Daoy (cell line): Measurements from ENCODE around the gene LRRTM4. TPM values are rescaled to one million over a fixed set of nuclear protein-coding genes. Genes with fewer than 3 reads are reported as not detected.
"Not testable (repeated sequence)": the region's sequence is repeated elsewhere in the genome, so short reads cannot be mapped to it uniquely, and the experiment has no call there.

Experiments used
- DNase-seq: peaks from one replicate; pipeline ENCODE4 v3.0.0-alpha.2; 2015; ENCODE audit warnings: low read depth
- total RNA-seq: library from RNA; depleted of rRNA; stranded (reverse); fragments of >200 nt; shearing (Covaris generic); gene quantifications from 2 replicates; pipeline ENCODE4 v1.2.3, GENCODE V29; 2014

The LRRTM4 gene
- total RNA-seq, 1 experiment from 2014 or later = 0.29 TPM

DNA sequence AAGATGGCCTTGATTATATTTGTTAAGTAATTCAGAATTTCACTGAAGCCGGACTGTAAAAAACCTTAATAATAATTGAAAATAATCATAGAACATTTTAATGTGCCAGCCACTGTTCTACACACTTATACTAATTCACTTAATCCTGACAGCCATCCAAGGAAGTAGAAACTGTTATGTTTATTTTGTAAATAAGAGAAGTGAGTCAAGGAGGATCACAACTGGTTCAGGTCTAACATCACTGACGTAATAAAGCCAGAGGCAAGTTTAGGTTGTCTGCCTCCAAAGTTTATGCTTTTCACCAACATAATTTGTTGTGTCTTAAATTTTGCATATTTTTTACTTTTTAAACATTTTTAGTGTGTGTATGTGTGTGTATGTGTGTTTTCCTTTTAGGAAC, 436.1 kb downstream of the LRRTM4 start:
- no peak for DNase-seq

DNA sequence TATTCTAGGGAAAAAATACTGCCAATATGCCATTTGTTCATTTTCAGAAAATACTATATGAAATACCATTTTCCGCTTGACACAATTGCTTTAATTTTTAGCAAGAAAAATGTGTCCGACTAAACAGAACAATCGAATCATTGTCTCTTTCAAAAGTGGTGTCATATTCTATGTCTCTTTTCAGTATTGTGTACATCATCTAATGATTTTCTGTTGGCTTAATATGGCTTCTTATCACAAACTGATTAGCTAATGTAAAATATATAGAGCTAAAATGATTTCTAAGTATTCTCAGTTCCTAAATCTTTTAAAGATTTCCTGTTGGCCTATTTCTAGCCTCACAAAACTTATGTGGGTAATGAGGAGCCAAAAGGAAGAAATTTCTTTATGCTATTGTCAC, 436.6 kb downstream of the LRRTM4 start:
- no peak for DNase-seq

DNA sequence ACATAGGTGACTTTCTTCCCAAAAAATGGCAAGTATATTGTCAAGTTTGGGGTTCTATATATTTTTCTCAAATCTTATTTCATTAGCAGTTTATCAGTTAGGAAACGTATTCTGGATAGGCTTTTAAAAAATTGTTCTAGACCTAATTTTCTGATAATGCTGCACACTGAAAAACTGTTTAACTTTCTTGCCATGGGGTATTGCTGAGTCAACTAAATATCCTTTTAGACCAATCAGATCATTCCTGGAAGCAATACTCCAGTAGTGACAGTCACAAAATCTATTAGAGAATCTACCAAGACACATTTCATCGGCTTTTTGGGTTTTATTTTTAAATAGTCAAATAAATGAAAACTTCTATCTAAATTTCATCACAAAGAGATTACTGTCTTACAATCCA, 440.6 kb downstream of the LRRTM4 start:
- DNase-seq = no peak

GRCh38 chr2:77064324-77064723, 457.9 kb downstream of the LRRTM4 start:
- no peak for DNase-seq

DNA sequence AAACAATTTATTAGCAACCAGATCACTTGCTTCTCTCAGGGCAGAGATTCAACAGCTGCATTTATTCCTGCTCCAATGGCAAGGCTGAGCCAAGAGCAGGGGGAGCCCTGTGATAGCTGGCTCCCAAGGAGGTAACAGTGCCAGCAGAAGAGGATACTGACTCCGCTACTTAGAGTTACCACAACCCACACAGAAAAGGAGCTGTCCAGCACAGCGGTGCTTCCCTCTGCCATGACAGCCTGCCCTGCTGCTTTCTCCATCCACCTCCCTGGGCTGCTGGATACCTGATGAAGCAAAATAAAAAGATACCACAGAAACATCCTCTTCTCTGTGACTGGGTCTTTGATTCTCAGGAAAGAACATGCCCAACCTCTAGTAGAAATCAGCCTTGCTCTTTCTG, 467.2 kb downstream of the LRRTM4 start:
- peak; percentile 0 for DNase-seq

DNA sequence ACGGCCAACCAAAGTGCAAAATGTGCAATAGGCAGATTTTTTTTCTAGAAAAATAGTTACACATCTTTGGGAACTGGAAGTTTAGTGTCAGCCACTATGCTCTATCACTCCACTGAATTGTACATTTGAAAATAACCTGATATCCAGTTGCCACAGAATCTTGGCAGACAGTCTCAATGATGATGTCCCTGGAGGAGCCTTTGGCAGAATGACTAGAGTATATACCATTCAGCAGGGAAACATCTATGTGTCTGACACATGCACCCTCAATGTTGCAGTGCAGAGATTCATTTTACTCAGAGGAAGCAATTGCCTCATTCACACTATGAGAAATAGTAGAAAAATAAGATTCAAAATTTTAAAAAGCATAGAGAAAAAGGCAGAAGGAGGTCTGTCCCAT, 475.8 kb downstream of the LRRTM4 start:
- no peak for DNase-seq

GRCh38 chr2:77045456-77045855, 476.7 kb downstream of the LRRTM4 start:
- DNase-seq = not testable (repeated sequence)

GRCh38 chr2:77034445-77034844, 487.7 kb downstream of the LRRTM4 start:
- no peak for DNase-seq

DNA sequence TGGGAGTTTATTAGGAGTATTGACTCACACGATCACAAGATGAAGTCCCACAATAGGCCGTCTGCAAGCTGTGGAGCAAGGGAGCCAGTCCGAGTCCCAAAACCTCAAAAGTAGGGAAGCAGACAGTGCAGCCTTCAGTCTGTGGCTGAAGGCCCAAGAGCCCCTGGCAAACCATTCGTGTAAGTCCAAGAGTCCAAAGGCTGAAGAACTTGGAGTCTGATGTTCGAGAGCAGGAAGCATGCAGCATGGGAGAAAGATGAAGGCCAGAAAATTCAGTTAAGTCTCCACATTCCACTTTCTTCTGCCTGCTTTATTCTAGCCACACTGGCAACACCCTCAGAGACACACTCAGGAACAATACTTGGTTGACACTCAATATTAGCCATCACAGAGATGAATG, 492.9 kb downstream of the LRRTM4 start:
- DNase-seq = not testable (repeated sequence)

DNA sequence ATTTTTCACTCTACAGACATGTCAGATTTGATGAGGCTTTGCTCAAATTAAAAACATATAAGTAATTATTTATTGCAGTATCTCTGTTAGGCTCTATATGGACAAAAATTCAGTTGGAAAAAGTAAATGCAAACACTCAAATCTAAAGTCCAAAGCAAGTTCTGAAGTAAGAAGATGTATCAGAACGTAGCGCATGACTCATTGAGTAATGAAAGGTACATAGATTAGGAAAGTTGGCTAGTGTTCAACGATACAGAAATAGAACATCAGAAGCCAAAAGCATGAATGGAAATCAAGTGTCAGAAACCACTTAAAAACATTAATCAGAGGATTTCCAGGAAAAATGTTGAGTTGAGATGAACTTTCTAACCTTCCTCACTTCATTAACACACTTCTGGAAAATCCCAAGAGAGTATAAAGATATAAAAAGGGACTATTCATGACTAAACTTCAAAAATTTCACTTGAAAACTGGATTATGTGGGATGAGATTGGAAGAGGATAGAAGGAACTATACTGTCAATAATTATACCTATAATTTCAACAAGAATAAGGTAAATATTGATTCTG, 494.1 kb downstream of the LRRTM4 start:
- no peak for DNase-seq

- DNase-seq = no peak
Observed at GRCh38 chr2:77025714-77026113, 496.5 kb downstream of the LRRTM4 start.

- DNase-seq = no peak
Observed at GRCh38 chr2:77021161-77021560, 501.0 kb downstream of the LRRTM4 start.

DNA sequence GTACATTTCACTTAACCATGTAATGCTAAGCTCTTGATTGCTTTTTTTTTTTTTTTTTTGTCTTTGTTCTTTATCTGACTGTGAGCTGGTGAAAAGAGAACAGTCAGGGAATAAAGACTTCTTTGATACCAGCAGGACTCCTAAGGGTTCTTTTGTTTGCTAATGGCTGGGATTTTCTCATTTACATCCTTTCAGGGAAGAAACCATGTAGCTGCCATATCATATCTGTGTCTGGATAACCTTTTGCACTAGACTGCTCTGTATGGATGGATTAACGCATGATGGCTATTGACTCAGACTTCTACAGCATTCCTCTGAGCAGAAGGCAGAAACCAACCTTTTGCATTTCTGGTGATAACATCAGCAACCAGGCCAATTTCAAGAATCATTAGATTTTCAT, 504.0 kb downstream of the LRRTM4 start:
- DNase-seq = no peak

- DNase-seq = no peak
Observed at GRCh38 chr2:77017355-77017745, 504.8 kb downstream of the LRRTM4 start.

- no peak for DNase-seq
Observed at GRCh38 chr2:77016443-77017354, 505.5 kb downstream of the LRRTM4 start.

GRCh38 chr2:77013953-77014352, 508.2 kb downstream of the LRRTM4 start:
- DNase-seq = no peak

GRCh38 chr2:77013457-77013856, 508.7 kb downstream of the LRRTM4 start:
- DNase-seq = no peak

GRCh38 chr2:77009307-77009706, 512.9 kb downstream of the LRRTM4 start:
- DNase-seq = peak; percentile 21

- DNase-seq = no peak
Observed at GRCh38 chr2:77008853-77009252, 513.3 kb downstream of the LRRTM4 start.

DNA sequence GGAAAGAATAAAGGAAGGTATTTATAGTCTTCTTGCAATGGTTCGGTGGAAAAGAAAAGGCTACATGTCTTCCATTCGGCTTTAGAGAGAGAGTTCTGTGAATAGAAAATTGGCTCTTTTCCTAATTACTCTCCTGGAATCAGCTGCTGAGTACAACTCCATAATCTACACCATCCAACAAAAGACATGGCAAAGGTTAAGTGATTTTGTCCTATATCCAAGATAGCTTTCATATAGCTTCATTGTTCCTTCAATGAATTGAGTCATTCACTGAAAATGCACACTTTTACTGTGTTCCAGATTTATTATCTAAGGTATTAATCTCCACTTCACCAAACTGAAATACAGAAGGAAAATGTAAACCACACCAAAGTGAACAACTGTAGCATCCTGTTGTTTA, 514.5 kb downstream of the LRRTM4 start:
- no peak for DNase-seq

DNA sequence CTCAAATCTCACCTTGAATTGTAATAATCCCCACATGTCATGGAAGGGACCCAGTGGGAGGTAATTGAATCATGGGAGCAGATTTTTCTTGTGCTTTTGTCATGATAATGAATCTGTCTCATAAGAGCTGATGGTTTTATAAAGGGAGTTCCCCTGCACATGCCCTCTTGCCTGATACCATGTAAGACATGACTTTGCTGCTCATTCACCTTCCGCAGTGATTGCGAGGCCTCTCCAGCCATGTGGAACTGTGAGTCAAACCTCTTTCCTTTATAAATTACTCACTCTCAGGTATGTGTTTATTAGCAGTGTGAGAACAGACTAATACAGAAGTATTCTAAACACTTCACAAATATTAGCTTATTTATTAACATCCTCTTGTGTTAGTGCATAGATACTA, 516.7 kb downstream of the LRRTM4 start:
- no peak for DNase-seq

DNA sequence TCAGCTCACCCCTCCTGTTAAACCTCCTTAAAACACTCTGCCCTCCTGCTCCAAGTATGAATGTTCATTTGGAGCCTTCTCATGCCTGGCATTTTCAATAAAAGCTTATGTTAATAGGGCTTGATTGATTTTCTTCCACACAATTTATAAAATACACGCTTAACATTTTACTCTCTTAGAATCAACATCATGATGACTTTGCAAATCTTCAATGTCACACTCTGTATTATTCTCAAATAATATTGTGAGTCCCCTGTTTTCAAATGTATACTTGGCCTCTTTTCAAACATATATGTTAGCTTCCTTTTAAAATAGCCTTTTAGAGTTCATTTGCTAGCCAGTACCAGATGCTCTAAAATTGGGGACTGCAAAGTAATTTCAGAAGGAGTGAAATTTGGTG, 520.3 kb downstream of the LRRTM4 start:
- DNase-seq = no peak

DNA sequence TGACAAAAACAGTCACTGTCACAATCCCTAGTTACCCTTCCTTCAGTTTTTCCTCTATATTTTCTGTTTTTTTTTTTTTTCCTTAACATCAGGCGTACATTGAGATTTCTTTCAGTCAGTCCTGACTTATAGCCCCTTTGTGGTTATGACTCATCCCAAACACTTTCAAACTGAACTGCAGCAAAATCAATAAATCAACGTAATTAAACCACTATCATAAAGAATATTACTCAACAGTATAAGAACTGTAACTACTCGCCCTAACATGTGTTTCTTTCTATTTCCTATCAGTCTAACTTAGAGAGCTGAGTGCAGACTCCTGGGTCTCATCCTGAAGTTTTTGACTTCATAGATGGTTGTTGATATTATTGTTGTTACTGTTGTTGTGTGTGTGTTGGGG, 523.5 kb downstream of the LRRTM4 start:
- peak; percentile 16 for DNase-seq
